ENCODE measurements around the gene R3HDM2.
"Not testable (repeated sequence)": the region's sequence is repeated elsewhere in the genome, so short reads cannot be mapped to it uniquely, and the experiment has no call there.

The R3HDM2 gene

DNA sequence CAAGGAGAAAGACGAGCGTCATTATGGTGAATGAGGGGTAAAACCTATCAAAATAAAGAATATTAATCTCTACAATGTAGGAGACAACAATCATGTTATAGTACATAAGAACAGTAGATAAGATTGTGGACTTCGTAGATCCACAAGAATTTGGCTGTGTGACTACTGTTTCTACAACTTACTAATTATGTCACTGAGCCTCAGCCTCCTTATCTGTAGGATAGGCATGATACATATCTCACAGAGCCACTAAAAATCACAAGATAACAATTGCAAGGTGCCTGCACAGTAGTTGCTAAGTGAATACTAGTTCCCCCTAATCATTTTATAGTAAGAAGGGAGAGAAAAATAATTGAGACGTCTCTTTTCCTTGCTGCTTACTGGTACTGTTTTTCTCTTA lies 101.6 kb downstream of the R3HDM2 start:
- DNase-seq (ENCODE audit: low spot score) = no peak

DNA sequence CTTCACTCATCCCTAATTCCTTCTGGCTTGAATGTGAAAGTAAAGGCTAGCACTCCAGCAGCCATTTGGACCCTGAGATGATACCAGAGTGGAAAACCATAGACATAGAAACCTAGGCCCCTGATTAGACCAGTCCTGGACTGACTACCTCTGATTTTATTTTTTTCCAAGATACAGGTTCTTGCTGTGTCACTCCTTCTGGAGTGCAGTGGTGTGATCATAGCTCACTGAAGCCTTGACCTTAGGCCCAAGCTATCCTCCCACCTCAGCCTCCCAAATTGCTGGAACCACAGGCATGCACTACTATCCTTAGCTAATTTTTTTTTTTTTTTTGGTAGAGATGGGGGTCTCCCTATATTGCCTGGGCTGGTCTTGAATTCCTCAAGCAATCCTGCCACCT lies 105.4 kb downstream of the R3HDM2 start:
- no peak for DNase-seq (ENCODE audit: low spot score)

DNA sequence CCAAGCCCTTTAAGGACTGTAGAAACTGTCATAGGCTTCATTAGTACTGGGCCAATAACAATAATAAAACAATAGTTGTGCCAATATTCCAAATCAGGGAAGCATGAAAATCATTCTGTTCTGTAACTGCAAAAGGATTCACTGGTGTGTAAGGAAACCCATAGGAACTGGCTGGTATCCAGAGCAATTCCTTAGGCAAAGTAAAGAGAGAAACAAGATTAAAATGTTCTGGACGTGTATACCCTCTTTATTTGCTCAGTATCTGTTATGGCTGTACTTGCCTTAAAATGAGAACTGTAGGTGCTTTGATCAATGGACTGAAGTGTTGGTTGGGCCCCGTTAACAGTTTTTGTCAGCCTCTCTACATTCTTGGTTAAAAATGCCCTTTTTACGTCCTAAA lies 107.4 kb downstream of the R3HDM2 start:
- DNase-seq (ENCODE audit: low spot score) = no peak

DNA sequence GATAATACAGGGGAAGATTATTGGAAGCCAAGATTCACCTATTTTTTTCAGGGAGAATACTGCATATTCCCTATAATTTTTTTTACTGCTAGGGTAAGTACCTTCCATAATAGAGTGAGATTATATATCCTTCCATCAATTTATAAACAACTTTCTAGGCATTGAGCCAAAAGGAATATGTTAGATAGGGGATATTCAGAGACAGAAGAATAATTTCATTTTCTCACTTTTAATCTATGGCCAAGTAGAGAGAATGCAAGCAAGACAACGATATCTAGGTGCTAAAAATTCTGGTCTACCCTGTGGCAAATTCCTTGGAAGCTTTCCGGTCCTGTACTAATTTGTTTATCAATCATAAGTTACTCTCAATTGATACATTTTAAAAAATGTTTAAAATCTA lies 110.2 kb downstream of the R3HDM2 start:
- no peak for DNase-seq (ENCODE audit: low spot score)

DNA sequence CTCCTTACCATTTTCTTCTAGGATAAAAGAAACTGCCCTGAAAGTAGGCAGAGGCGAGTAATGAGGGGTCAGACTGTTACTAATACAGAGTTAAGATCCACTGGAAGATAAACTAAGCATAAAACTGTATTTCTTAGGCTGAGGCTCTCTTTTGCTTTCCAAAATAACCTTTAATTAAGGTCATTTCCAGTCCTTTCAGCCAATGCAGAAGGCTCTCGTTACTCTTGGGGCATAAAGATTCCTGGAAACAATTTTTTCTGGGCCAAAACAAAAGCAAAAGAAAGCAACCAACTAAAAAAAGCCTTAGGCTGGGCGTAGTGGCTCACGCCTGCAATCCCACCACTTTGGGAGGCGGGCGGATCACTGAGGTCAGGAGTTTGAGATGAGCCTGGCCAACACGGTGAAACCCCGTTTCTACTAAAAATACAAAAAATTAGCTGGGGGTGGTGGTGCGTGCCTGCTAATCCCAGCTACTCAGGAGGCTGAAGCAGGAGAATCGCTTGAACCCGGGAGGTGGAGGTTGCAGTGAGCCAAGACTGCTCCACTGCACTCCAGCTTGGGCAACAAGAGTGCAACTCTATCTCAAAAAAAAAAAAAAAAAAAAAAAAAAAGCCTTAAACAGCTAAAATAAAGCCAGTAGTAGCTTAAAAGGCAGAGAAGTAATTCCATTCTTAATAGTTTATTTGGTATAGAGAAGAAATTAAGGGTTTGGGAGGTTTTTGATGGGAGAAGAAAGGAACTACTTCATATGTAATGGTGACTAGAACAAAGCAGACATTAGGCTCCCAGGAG lies 111.0 kb downstream of the R3HDM2 start:
- DNase-seq (ENCODE audit: low spot score) = no peak

DNA sequence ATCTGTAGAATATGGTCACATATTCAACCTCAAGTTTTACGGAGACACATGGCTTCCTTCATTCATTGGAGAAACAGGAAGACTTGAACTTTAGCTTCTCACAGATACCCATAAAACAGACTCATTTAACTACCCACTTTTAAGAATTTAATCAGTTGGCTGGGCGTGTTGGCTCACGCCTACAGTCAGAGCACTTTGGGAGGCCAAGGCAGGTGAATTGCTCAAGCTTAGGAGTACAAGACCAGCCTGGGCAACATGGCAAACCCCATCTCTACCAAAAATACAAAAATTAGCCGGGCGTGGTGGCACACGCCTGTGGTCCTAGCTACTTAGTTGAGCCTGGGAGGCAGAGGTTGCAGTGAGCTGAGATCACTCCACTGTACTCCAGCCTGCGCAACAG lies 115.2 kb downstream of the R3HDM2 start:
- DNase-seq (ENCODE audit: low spot score) = no peak

DNA sequence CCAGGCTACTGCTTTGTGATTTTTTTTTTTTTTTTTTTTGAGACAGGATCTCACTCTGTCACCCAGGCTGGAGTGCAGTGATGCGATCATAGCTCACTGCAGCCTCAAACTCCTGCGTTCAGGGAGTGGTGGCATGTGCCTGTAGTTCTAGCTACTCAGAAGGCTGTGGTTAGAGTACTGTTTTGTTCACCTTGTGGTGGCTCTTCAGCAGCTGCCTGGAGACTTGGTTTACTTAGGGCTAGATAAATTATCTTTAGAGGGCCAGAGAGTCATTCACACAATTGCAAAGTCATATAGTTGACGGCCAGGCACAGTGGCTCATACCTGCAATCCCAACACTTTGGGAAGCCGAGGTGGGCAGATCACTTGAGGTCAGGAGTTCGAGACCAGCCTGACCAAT lies 118.6 kb downstream of the R3HDM2 start:
- DNase-seq (ENCODE audit: low spot score) = not testable (repeated sequence)

DNA sequence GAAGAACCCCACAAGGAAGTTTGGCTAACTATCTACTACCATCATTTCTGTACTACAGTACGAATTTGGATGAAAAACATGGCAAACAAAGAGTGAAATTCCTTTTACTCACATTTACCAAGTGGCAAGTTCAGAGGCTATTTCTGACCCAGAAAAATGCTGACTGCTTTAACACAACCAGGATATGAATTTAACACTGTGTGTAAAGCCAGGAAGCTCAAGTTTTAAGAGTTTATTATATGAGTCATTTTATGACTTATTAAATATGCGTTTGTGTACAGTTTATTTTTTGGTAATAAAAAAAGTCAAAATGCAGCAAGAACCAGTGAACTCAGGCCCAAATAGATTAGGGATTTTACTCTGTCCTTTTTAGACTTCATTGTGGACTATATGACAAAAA lies 121.4 kb downstream of the R3HDM2 start:
- DNase-seq (ENCODE audit: low spot score) = no peak

DNA sequence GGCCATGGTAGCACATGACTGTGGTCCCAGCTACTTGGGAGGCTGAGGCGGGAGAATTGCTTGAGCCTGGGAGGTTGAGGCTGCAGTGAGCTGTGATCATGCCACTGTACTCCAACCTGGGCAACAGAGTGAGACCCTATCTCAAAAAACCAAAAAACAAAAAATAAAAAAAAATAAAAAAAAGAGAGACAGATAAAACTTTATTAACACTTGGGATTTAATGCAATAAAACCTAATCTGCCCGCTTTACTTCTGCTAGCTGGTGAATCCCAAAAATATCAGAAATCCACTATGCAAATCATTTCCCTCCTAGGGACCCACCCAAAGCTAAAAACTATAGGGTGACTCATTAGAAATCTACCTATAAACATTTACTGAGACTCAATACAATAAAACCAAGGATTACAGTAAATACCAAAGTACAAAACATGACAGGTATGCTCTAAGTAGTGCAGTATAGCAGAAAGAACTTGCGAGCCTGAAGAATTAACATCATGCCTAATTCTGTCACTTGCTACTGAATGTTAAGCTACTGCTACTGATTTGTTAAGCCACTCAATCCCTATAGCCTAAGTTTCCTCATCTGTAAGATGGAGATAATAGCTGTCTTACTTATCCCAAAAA lies 129.8 kb downstream of the R3HDM2 start:
- DNase-seq (ENCODE audit: low spot score) = no peak

DNA sequence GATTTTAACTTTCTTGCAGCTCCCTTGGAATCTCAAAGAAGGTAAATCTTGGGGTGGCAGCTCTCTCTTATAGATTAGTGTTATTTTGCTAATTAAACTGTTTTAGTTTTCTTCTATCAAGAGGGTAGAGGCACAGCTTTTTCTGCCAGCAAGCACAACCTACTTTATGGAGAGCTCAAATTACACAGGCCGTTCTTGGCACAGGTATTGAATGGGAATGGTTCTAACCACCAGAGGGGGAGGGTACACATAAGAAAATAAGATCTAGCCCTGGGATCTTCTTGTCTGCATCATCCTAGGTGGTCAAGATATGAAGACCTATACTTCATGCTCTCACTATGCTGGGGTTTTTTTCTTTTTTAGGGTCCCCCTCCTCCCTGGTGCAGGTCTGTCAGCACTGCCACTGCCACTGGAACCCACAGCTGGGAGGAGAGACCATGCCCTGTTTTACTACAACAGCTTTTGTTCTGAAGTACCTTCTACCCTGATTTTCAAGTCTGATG lies 131.3 kb downstream of the R3HDM2 start:
- DNase-seq (ENCODE audit: low spot score) = no peak

DNA sequence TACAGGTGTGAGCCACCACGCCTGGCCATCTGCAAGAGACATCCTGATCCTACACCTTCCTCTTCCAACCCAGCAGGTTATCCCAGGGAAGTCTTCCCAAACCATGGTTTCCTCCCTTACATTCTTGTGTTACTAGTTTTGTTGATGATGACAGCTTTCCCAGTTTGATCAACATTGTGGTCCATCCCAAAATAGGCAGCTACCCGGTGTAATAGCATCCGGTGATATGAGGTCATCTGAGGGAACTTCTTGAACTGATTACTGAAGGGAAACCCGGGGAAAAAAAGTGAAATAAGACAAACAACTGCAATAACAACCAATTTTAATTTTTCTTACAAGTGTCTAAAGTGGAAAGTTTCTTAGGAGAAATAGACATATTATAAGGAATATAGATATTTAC lies 134.6 kb downstream of the R3HDM2 start:
- no peak for DNase-seq (ENCODE audit: low spot score)

DNA sequence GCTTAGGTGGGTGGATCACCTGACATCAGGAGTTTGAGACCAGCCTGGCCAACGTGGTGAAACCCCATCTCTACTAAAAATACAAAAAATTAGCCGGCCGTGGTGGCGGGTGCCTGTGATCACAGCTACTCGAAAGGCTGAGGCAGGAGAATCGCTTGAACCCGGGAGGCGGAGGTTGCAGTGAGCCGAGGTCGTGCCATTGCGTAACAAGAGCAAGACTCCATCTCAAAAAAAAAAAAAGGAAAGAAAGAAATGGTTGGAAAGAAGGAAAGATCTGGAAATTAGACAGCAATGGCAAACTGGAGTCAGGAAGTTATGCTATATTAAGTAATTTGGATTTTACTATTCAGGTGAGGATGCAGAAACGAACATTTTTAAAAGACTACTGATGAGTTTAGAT lies 148.8 kb downstream of the R3HDM2 start:
- not testable (repeated sequence) for DNase-seq (ENCODE audit: low spot score)

DNA sequence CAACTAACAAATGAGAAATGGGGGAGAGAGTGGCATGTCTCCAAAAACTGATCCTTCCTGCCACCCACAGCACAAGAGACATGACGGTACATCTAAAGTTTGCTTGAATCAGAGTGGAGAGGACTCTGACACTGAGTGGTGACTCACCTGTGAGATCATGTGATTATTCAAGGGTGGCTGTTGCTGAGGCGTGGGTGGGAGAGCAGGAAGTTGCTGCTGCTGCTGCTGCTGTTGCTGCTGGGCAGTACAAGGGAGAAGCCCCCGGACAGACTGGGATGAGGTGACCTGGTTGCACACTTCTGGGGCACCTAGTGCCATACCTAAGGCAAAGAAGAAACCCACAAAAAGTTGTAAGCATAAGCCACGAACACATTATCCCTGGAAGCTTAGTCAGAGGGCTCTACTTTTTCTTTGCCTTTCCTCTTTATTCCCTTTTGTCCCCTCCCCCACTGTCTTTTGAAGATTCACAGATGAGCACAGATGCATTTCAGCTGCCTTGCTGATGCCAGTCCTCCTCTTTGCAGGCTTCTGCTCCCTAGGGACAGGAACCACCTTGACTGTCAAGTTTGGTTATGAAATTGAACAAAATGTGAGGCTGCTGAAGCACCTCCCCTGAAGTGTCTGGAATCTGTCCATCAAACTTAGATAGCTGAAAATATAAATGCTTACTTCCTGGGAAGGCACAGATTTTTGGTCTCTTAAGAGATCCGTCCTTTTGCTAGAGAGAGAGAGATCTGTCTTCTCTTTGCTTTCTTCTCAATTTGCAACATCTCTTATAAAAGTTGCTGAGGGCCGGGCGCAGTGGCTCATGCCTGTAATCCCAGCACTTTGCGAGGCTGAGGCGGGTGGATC lies 150.4 kb downstream of the R3HDM2 start:
- peak; percentile 85 for DNase-seq (ENCODE audit: low spot score)

DNA sequence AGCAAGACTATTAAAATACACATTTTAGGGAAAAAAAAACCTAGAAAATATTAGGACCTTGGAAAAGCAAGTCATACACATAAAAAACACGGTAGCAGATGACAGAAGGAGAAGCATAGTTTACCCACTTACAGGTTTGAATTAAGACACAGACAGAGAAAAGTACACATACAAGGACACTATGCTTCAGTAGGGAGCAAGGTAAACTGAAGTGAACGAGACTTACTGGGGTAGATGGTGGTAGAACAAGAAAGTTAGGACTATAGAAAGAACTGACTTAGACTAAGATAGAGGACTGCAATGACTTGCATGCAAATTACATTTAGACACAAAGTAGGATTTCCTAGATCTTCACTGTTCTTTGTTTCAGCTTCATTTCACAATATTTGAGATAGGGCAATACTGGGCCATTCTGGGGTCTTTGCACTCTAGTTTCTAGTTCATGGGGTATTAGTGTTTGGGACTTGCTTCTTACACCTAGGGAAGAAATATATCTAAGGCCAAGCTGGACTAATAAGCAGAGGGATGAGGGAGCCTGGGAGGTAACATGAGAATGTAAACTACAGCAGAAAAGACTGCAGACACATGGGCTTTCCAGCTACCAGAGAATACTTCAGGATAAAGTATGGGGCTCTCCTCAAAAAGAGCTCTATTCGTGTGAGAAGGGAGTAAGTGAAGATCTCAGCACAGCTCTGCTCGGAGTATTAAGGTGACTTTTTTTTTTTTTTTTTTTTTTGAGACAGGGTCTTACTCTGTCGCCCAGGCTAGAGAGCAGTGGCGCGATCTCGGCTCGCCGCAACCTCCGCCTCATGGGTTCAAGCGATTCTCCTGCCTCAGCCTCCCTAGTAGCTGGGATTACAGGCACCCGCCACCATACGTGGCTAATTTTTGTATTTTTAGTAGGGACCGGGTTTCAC lies 152.1 kb downstream of the R3HDM2 start:
- DNase-seq (ENCODE audit: low spot score) = no peak

DNA sequence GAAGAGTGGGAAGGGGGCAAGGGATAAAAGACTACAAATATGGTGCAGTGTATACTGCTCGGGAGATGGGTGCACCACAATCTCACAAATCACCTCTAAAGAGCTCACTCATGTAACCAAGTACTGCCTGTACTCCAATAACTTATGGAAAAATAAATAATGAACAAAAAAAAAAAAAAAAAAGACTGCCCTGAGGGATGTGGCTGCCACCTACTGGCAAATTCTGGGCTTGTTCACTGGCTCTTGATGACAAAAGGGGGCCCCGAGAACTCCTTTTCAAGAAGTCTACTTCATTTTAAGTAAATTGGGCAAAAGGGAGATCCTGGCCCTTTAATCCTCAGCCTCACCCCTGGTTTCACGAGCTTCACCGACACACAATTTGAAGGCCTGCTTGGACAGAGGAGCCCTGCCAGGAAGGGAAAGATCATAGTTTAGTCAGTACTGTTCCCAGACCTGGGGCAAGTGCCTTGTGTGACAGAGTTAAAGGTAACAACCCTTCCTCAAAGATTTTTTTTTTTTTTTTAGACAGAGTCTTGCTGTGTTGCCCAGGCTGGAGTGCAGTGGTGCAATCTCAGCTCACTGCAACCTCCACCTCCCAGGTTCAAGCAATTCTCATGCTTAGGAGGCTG lies 153.8 kb downstream of the R3HDM2 start:
- DNase-seq (ENCODE audit: low spot score) = peak; percentile 11

DNA sequence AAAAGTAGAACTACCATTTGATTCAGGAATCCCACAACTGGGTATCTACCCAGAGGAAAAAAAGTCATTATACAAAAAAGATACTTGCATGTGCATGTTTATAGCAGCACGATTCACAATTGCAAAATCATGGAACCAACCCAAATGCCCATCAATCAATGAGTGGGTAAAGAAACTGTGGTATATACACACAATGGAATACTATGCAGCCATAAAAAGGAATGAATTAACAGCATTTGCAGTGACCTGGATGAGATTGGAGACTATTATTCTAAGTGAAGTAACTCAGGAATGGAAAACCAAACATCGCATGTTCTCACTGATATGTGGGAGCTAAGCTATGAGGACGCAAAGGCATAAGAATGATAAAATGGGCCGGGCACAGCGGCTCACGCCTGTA lies 154.6 kb downstream of the R3HDM2 start:
- not testable (repeated sequence) for DNase-seq (ENCODE audit: low spot score)

DNA sequence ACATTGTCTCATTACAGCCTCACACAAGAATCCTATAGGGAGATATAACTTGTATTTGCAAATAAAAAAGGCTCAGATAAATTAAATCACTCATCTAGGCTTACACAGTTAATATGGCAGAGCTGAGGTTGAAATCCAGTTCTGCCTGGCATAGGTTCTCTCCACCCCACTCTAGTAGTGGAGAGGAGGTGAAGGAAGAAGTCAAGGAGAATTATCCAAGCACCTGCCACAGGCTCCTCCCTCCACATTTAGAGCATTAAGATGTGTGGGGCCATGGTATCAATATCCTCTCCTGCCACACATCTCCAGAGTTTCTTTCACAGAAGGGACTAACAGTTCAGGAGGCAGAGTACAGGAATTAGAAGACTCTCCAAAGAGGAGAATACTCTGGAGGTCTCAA lies 157.3 kb downstream of the R3HDM2 start:
- DNase-seq (ENCODE audit: low spot score) = no peak

DNA sequence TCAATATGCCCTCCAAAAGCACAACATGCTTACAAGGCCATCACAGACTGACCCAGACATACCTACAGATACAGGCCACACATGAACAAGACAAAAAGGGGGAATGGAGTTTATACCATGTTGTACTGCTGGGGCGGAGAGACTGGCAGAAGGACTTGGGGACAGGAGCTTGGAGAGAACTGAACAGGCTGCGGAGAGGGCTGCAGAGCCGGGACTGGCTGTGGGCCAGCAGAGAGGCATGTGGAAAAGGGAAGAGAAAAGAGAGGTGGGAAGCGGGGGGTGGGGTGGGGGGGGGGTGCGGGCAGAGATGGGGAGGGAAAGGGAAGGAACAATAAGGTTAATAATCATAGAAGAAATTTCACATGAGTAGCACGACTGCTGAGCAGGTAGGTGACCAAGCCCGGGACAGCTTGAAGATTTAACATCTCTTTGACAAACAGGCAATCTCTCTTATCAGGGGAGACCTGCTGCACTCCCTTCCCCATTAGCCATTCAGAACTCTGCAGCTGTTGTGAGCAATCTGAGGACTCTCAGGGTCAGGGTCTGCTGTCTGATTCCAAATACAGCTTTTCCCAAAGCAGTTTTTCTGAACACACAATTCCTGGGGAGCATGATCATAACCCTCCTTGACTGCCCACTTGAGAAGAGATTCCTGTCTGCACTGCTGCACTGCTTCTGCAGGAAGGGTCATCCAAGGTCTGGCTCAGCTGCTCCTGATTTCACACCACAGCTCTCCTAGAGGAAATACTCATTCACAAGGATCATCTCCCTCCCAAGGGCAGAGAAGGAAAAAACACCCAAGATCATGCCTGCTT lies 158.3 kb downstream of the R3HDM2 start:
- no peak for DNase-seq (ENCODE audit: low spot score)

DNA sequence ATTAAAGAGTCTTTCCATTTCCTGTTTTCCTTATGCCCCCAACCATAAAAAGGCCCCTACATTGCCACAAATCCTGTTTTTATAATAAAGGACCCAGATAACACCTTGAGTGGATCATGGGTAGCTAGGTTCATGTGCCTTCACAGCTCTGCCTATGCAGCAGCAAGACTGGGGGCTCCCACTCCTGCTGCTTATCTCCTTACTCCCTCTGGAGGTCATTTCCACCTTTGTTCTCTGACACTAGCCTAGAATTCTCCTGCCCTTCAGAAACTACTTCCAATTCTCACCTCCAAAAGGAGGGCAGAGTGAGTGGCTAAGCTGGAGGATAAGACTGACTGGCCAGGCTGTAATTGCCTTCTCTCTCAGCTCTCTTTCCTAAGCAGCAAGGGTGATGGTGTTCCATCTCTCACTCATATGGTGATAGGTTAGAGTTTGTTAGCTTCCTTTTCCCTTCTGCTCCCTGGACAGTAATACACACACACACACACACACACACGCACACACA lies 159.8 kb downstream of the R3HDM2 start:
- DNase-seq (ENCODE audit: low spot score) = no peak

DNA sequence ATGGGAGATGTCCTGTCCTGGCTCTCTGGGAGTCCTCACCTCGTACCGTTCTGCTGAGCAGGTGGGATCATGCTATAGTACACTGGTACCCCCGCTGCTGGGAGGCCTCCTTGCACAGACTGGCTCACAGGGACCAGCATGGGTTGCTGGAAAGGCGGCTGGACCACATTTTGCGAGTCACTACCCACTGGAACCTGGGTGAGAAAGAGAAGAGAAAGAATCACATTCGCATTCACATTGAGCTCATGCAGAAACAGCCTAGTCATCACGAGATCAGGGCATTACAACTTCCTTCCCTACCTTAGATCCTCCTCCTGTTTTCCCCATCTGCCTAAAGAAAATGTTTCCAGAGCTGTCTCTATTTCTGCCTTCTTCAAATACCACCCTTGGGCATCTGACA lies 162.6 kb downstream of the R3HDM2 start:
- peak; percentile 9 for DNase-seq (ENCODE audit: low spot score)
